Bronchial epithelial cell (primary cell): ENCODE measurements around the gene METRN. TPM values are rescaled to one million over a fixed set of nuclear protein-coding genes. Genes with fewer than 3 reads are reported as not detected.
"Not testable (repeated sequence)": the region's sequence is repeated elsewhere in the genome, so short reads cannot be mapped to it uniquely, and the experiment has no call there.

Experiments used
- DNase-seq: peaks from one replicate; pipeline ENCODE4 v3.0.0-alpha.2; 2010; ENCODE audit warnings: low read depth
- FAIRE-seq: peaks from 2 replicates; lab custom pipeline; 2011; peaks lifted over from hg19 to GRCh38; lab: Jason Lieb, UNC
- H3K27me3 ChIP-seq: 2 replicates; pipeline ENCODE4 v1.5.1; 2011; ENCODE audit warnings: low read length; ENCODE audit not compliant: control insufficient read depth, insufficient read depth
- H3K36me3 ChIP-seq: 2 replicates; pipeline ENCODE4 v1.5.1; 2011; ENCODE audit warnings: low read length; ENCODE audit not compliant: control insufficient read depth, insufficient read depth
- H3K4me3 ChIP-seq: 2 replicates; pipeline ENCODE4 v1.5.1; 2011; ENCODE audit warnings: mild to moderate bottlenecking, low read depth, low read length, control low read depth
- CTCF ChIP-seq: IDR thresholded peaks from 2 replicates; pipeline ENCODE4 v1.5.1; 2011; ENCODE audit warnings: mild to moderate bottlenecking, moderate library complexity, low read length, control low read depth, inconsistent platforms; ENCODE audit not compliant: insufficient read depth, severe bottlenecking
- total RNA-seq: library from RNA; depleted of rRNA; stranded (reverse); fragments of >200 nt; gene quantifications from 2 replicates; pipeline ENCODE4 v1.2.1, GENCODE V29; 2014

Gene METRN
- total RNA-seq, 1 donor from 2014 or later: 63.7 TPM

- TF ChIP-seq CTCF: no peak
- DNase-seq (no peak), FAIRE-seq (no peak)
- Histone ChIP-seq H3K27me3 (no peaks in the 10 kb centered on the region), H3K4me3 (no peak overlapping the region), H3K36me3 (peaks cover 23% of the 10 kb centered on the region)
Observed at GRCh38 chr16:686459-687260, 28.3 kb upstream of the METRN start.

- no peak for TF ChIP-seq CTCF
- DNase-seq (no peak), FAIRE-seq (peak; percentile 28)
- H3K36me3 ChIP-seq: peaks cover 15% of the 10 kb centered on the region
- H3K27me3 ChIP-seq: no peaks in the 10 kb centered on the region
- no peak overlapping the region for H3K4me3 ChIP-seq
Observed at GRCh38 chr16:687499-687898, 27.4 kb upstream of the METRN start.

GRCh38 chr16:689175-689897 lies 25.6 kb upstream of the METRN start:
- DNase-seq (no peak), FAIRE-seq (peak; percentile 32)
- Histone ChIP-seq H3K36me3 (peaks cover 7% of the 10 kb centered on the region), H3K27me3 (no peaks in the 10 kb centered on the region), H3K4me3 (peak overlapping the region; percentile 83)
- TF ChIP-seq CTCF: no peak

GRCh38 chr16:691242-691641 lies 23.7 kb upstream of the METRN start:
- not testable (repeated sequence) for H3K27me3 ChIP-seq, FAIRE-seq

GRCh38 chr16:692356-693108 lies 22.4 kb upstream of the METRN start:
- peaks cover 2% of the 10 kb centered on the region for H3K36me3 ChIP-seq
- DNase-seq: no peak
- FAIRE-seq: no peak
- no peak overlapping the region for H3K4me3 ChIP-seq
- H3K27me3 ChIP-seq: peaks cover 3% of the 10 kb centered on the region
- TF ChIP-seq CTCF: no peak

More at GRCh38 chr16:691242-691641, 23.7 kb upstream of the METRN start:
- not testable (repeated sequence) for H3K4me3 ChIP-seq, DNase-seq, H3K36me3 ChIP-seq

- no peaks in the 10 kb centered on the region for H3K36me3 ChIP-seq
- peaks cover 3% of the 10 kb centered on the region for H3K27me3 ChIP-seq
- DNase-seq (no peak), FAIRE-seq (no peak)
- H3K4me3 ChIP-seq: no peak overlapping the region
- no peak for TF ChIP-seq CTCF
Observed at GRCh38 chr16:693364-693763, 21.6 kb upstream of the METRN start.
